KOPT-K1 (cell line): ENCODE measurements around the gene NPBWR2.

Experiments used
- H3K27ac ChIP-seq: fragments of 200-600 bp; sonication (generic); 2 replicates; pipeline ENCODE4 v1.5.1; 2016; ENCODE audit warnings: antibody characterized with exemption, mild to moderate bottlenecking, low read depth, low read length; ENCODE audit not compliant: poor library complexity, severe bottlenecking
- H3K36me3 ChIP-seq: fragments of 200-600 bp; sonication (generic); 2 replicates; pipeline ENCODE4 v1.5.1; 2017; ENCODE audit warnings: antibody characterized with exemption, mild to moderate bottlenecking, low read length, moderate library complexity; ENCODE audit not compliant: insufficient read depth
- H3K9me3 ChIP-seq: fragments of 200-600 bp; sonication (generic); 2 replicates; pipeline ENCODE4 v1.5.1; 2017; ENCODE audit warnings: antibody characterized with exemption, low read length, mild to moderate bottlenecking; ENCODE audit not compliant: insufficient read depth, poor library complexity, severe bottlenecking

The NPBWR2 gene

DNA sequence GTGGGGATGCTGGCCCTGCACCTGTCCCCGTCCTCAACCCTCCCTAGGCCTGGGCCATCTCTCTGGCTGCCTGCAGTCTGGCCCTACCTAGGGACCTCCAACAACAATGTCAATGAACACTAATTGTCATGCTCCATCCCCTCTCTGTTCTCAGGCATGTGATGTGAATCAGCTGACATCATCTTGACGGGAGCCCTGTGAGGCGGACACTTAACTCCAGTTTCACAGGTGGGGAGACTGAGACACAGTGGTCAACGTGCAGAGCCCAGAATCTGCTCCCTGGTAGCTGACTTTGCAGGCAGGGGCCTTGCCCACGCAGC, 45.1 kb downstream of the NPBWR2 start:
- H3K27ac ChIP-seq: peak overlapping the region; percentile 58
- H3K36me3 ChIP-seq: no peaks in the 10 kb centered on the region
- no peaks in the 10 kb centered on the region for H3K9me3 ChIP-seq

DNA sequence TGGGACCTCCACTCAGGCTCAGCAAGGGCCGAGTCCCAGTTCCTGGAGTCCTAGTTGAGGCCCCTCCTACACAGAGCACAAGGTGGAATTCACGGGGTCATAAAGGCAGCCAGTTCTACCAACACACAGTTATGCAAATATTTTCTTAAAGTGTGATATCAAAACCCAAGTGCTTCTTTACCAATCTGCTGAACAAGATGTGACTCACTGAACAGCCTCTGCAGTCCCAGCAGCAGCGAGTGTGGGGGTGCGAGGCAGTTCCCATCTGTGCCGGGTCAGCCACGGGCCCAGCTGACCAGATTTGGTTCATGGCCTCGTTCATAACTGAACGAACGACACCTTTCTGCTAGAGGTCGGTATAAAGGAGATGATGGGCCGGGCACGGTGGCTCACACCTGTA, 48.8 kb downstream of the NPBWR2 start:
- Histone ChIP-seq H3K36me3 (no peaks in the 10 kb centered on the region), H3K9me3 (no peaks in the 10 kb centered on the region), H3K27ac (no peak overlapping the region)

DNA sequence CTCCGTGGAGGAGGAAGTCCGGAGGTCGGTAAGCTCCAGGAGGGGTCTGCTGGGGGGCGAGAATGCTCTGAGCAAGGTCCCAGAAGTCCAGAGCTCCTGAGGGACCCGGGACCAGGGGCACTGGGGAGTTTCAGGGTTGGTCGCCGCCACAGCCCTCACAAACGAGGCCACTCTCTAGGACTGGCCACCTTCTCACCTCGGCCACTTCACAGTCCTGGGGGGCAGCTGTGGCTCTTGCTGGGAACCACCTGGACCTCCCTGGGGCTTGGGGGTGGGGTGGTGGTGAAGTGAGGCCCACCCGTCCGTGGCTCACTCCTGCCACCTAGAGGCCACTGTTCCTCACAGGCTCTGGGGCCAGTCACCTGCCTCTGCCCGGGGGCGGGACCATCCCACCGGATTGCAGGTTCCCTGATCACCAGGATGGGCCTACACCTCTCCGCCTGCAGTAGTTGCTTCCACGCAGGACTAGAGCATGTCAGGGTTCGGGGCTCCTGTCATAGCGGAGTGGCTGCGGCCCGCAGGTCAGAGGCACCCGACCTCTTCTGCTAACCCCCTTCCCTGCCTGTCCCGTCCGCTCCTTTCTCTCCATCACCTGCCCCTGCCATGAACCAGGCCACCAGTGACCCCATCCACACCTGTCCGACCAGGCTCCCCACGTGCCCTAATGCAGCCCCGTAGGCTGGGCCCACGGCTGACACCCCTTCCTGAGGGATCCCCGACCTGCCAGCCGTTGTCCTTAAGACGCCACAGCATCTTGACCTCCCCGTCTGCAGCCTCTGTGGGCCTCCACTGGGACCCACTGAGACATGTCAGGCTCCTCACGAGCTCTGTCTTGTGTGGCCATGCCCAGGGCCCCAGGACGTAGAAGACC, 49.5 kb downstream of the NPBWR2 start:
- no peak overlapping the region for H3K27ac ChIP-seq
- H3K9me3 ChIP-seq: no peaks in the 10 kb centered on the region
- H3K36me3 ChIP-seq: no peaks in the 10 kb centered on the region

DNA sequence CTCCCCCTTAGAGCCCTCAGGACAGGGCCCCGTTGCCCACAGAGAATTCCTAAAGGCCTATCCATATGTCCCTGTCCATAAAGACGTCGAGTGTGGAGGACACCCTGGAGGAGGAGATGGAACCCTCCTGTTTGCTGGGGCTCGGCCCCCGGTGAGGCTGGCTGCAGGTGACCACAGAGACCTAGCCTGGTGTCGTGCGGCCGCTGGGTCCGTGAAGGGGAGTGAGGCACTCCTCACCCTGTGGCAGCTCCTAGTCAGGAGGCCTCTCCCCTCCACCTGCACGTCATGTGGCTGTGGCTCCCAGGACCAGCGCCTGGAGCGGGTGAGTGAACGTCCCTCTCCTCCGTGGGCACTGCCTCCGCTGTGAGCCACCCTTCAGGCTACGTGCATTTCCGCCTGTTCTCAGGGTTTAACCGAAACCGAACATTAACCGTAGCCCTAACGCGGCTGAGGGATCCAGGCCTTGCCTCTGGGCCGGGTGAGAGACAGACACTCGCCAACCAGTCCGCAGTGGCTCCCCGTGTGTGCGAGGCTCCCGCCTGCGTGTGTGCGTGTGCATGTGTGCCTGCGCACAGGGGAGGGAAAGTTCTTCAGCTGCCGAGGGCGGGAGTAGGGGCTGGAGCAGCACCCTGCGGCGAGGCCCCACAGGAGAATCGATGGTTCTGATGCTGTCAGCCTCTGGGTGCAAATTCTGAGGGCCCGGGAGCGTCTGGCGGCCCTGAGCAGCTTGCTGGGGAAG, 50.3 kb downstream of the NPBWR2 start:
- Histone ChIP-seq H3K27ac (no peak overlapping the region), H3K9me3 (no peaks in the 10 kb centered on the region), H3K36me3 (no peaks in the 10 kb centered on the region)

DNA sequence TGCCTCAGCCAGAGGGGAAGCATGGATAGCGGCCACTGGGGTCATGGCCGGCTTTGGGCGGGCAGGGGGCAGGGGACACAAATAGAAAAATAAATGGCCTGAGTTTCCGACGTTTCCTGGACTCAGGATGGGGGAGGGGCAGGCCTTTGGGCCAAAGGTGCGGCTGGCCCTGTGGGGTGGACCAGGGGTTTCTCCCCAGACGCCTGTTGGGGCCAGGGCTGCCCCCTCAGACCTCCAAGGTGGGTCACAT, 50.8 kb downstream of the NPBWR2 start:
- no peak overlapping the region for H3K27ac ChIP-seq
- H3K36me3 ChIP-seq: no peaks in the 10 kb centered on the region
- no peaks in the 10 kb centered on the region for H3K9me3 ChIP-seq

GRCh38 chr20:64055893-64056638, 51.3 kb downstream of the NPBWR2 start:
- Histone ChIP-seq H3K9me3 (no peaks in the 10 kb centered on the region), H3K27ac (no peak overlapping the region), H3K36me3 (no peaks in the 10 kb centered on the region)

GRCh38 chr20:64055396-64055892, 51.9 kb downstream of the NPBWR2 start:
- H3K27ac ChIP-seq: no peak overlapping the region
- H3K36me3 ChIP-seq: no peaks in the 10 kb centered on the region
- H3K9me3 ChIP-seq: no peaks in the 10 kb centered on the region

DNA sequence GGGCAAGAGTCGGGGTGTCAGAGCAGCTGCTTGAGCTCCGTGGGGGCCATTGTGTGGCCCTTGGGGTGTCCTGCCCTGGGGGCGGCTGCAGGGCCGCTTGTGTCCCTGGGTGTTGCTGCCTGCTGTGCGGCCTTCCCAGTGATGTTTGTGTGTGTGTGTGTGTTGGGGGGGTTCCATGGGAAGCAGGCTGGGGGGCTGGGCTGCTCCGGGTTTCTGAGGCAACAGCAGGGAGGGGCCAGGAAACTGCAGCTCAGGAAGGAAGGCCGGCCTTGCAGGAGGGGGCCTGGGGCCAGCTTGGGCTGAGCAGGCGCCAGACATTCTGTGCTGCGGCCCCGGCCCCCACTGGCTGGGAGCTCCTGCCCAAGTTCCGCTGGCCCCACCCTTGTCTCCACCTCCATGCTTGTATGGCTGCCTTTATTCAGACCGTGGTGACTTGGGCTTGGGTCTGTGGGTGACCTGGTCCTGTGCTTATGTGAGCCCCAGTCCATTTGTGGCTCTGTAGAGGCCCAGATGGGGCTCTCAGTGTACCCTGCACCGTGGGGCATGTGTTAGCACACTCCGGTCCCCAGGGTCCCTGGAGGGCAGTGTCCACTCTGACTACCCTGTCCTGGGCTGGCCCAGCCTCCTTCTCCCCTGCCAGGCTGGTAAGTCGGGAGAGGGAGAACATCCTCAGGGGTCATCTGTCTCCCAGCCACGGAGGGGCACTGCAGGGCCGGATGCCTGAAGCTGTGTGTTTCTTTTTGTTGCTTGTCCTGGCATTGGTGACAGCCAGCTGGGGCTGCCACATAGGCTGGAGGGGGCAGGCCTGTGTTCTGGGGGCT, 53.3 kb downstream of the NPBWR2 start:
- no peaks in the 10 kb centered on the region for H3K36me3 ChIP-seq
- H3K27ac ChIP-seq: no peak overlapping the region
- H3K9me3 ChIP-seq: no peaks in the 10 kb centered on the region
